ENCODE data around the gene NME9. TPM values are rescaled to one million over a fixed set of nuclear protein-coding genes. Genes with fewer than 3 reads are reported as not detected.
A peak's percentile ranks its signal among the peaks of the same experiment; 100 is the strongest.
"Not testable (repeated sequence)": the region's sequence is repeated elsewhere in the genome, so short reads cannot be mapped to it uniquely, and the experiment has no call there.

Gene NME9, protein sequence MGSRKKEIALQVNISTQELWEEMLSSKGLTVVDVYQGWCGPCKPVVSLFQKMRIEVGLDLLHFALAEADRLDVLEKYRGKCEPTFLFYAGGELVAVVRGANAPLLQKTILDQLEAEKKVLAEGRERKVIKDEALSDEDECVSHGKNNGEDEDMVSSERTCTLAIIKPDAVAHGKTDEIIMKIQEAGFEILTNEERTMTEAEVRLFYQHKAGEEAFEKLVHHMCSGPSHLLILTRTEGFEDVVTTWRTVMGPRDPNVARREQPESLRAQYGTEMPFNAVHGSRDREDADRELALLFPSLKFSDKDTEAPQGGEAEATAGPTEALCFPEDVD
- under 1 TPM in 2 of 4 donors, not detected in 2; 0.47 to 0.54 TPM for total RNA-seq

DNA sequence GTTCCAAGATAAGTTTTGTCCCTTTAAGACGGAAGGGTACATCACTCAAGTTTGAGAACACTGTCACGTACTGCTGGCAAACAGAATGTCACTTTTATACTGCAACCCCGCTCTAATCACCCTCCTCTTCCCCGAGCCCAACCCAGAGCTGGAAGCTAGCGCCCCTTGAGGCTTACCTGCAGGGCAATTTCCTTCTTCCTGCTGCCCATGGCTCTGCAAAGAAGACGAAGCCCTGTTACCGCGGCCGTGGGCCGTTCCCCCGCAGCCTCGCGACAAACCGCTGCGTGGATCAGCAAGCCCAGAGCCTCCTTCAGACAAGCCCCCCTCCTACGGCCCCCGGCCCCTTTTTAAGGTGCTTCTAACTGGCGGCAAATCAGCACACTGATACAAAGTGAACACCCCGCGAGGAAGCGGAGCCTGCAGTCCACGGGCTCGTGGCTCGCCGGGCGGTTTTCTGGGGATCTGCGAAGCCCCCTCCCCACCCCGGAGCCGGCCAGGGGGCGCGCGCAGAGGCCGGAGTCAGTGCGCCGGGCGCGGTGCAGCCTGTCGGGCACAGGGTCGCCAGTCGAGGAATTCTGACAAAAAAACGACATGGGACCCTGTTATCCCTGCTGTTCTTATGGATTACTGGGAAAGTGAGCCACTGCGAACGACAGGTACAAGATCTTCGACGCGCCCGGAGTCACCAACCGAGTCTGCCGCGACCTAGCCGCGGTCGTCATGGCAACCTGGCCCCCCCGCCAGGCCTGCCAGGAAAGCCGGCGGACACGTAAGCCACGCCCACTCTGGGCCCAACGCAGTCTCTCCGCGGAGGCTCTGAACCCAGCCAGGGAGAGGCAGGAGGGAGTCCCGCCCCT is at the start of gene NME9:
NME9 (minus strand) TSS at position 725 of the 857 bp plus-strand sequence; CDS start at position 209, 516 bp downstream.
- Histone ChIP-seq H3K36me3 (no peaks in the 10 kb centered on the region), H3K4me3 (peak within 1 kb of the TSS; percentile 46 to 57), H3K27ac (peak within 1 kb of the TSS in 3 of 4 donors; percentile 52 to 76 (median 53)), H3K9me3 (no peaks in the 10 kb centered on the region), H3K27me3 (no peaks in the 10 kb centered on the region), H3K4me1 (peaks cover 0 to 22% (median 5%) of the 10 kb centered on the region in 3 donors)
- peak; percentile 62 for TF ChIP-seq POLR2AphosphoS5 (IDR thresholded peaks at IDR 0.05)
- no peak for TF ChIP-seq POLR2A (IDR thresholded peaks at IDR 0.05)
- TF ChIP-seq EP300 (IDR thresholded peaks at IDR 0.05): no peak
- TF ChIP-seq, protein P1, sequence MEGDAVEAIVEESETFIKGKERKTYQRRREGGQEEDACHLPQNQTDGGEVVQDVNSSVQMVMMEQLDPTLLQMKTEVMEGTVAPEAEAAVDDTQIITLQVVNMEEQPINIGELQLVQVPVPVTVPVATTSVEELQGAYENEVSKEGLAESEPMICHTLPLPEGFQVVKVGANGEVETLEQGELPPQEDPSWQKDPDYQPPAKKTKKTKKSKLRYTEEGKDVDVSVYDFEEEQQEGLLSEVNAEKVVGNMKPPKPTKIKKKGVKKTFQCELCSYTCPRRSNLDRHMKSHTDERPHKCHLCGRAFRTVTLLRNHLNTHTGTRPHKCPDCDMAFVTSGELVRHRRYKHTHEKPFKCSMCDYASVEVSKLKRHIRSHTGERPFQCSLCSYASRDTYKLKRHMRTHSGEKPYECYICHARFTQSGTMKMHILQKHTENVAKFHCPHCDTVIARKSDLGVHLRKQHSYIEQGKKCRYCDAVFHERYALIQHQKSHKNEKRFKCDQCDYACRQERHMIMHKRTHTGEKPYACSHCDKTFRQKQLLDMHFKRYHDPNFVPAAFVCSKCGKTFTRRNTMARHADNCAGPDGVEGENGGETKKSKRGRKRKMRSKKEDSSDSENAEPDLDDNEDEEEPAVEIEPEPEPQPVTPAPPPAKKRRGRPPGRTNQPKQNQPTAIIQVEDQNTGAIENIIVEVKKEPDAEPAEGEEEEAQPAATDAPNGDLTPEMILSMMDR (IDR thresholded peaks at IDR 0.05): peak; percentile 31 to 64 (median 45)
- WGBS, 2 donors (ENCODE audit: low coverage in 1 of 2): 0% methylated on average over 3 to 4 of the region's 62 CpGs
- ATAC-seq: peak; percentile 94

DNA sequence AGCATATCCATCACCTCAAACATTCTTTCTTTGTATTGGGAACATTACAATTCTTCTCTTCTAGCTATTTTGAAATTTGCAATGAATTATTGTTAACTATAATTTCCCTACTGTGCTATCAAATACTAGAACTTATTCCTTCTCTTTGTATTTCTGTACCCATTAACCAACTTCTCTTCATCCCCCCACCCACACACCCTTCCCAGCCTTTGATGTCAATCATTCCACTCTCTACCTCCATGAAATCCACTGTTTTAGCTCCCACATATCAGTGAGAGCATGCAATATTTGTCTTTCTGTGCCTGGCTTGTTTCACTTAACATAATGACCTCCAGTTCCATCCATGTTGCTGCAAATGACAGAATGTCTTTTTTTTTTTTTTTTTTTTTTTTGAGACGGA is 49.3 kb upstream of the NME9 start:
- no peak overlapping the region for H3K4me3 ChIP-seq
- no peaks in the 10 kb centered on the region for H3K27me3 ChIP-seq
- no CpG with 5 or more reads among the region's 1 CpG for WGBS, 2 donors (ENCODE audit: low coverage in 1 of 2)
- H3K36me3 ChIP-seq: peaks cover 0 to 30% of the 10 kb centered on the region in 2 donors
- no peak for ATAC-seq
- no peak overlapping the region for H3K27ac ChIP-seq
- no peaks in the 10 kb centered on the region for H3K9me3 ChIP-seq
- peaks cover 16 to 52% (median 19%) of the 10 kb centered on the region in 3 donors for H3K4me1 ChIP-seq
- TF ChIP-seq POLR2AphosphoS5 (IDR thresholded peaks at IDR 0.05): no peak
- TF ChIP-seq, protein P1 (IDR thresholded peaks at IDR 0.05): no peak
- no peak for TF ChIP-seq POLR2A (IDR thresholded peaks at IDR 0.05)
- TF ChIP-seq EP300 (IDR thresholded peaks at IDR 0.05): no peak

DNA sequence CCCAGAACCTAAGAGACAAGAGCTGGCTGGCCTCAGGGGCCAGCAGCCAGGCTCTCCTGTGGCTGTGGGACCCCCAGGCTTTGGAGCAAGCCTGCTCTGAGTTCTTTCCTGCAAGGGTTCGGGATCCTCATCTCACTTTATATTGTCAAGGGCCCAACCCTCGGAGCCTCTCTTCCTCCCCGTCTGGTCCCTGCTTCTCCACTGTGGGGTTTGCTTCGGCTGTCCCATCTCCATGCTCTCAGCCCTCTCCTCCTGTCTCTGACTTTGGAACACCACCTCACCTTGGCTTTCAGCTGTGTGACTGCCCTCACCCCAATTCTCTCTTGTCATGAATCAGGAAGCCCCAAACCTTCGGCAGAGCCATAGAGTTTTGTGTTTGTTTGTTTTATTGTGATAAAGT is 48.7 kb upstream of the NME9 start:
- TF ChIP-seq POLR2AphosphoS5 (IDR thresholded peaks at IDR 0.05): no peak
- no peak for TF ChIP-seq EP300 (IDR thresholded peaks at IDR 0.05)
- no peak for TF ChIP-seq POLR2A (IDR thresholded peaks at IDR 0.05)
- TF ChIP-seq, protein P1 (IDR thresholded peaks at IDR 0.05): no peak
- 71 to 91% methylated on average over 1 to 5 of the region's 5 CpGs for WGBS, 2 donors (ENCODE audit: low coverage in 1 of 2)
- no peak for ATAC-seq
- Histone ChIP-seq H3K27ac (no peak overlapping the region), H3K4me3 (no peak overlapping the region), H3K36me3 (peaks cover 0 to 34% of the 10 kb centered on the region in 2 donors), H3K4me1 (peaks cover 16 to 49% (median 19%) of the 10 kb centered on the region in 3 donors), H3K27me3 (no peaks in the 10 kb centered on the region), H3K9me3 (no peaks in the 10 kb centered on the region)

DNA sequence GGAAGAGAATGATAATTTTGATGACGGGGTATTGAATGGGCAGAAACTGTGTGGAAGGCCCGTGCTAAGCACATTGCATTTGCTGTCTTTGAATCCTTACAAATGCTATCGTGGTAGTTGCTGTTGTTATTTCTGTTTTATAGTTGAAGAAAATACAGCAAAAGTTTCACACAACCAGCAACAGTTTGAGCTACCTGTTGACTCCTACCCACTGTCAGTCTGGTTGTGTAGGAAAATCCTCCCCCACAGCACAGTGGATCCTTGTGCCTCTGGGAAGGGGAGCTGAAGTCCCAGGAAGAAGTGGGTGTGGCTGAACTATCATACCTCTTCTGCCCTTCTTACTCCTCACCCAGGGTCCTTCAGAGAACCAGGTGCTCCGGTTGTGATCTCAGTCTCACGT is 48.2 kb upstream of the NME9 start:
- Histone ChIP-seq H3K4me3 (no peak overlapping the region), H3K9me3 (no peaks in the 10 kb centered on the region), H3K36me3 (peaks cover 0 to 39% of the 10 kb centered on the region in 2 donors), H3K27me3 (no peaks in the 10 kb centered on the region), H3K4me1 (peaks cover 16 to 44% (median 18%) of the 10 kb centered on the region in 3 donors), H3K27ac (no peak overlapping the region)
- 85% methylated on average over 5 of the region's 5 CpGs; no CpG with 5 or more reads in 1 of the 2 donors for WGBS, 2 donors (ENCODE audit: low coverage in 1 of 2)
- no peak for ATAC-seq
- TF ChIP-seq EP300 (IDR thresholded peaks at IDR 0.05) (no peak), POLR2A (IDR thresholded peaks at IDR 0.05) (no peak), POLR2AphosphoS5 (IDR thresholded peaks at IDR 0.05) (no peak)
- TF ChIP-seq, protein P1 (IDR thresholded peaks at IDR 0.05): no peak

DNA sequence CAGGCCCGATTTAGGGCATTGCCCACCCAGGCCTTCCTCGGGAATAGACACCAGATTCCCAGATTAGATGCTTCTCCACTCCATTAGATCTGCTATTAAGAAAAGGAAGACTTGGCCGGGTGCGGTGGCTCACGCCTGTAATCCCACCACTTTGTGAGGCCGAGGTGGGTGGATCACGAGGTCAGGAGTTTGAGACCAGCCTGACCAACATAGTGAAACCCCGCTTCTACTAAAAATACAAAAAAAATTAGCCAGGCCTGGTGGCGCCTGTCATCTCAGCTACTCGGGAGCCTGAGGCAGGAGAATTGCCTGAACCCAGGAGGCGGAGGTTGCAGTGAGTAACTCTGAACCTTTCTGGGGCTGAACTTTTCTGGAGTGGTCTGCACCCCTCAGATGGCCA is 47.6 kb upstream of the NME9 start:
- ATAC-seq, H3K9me3 ChIP-seq, H3K27me3 ChIP-seq, H3K4me3 ChIP-seq: not testable (repeated sequence)
- Histone ChIP-seq H3K36me3 (peaks cover 0 to 39% of the 10 kb centered on the region in 2 donors), H3K27ac (peak overlapping the region in 2 of 4 donors; percentile 2 to 19), H3K4me1 (peaks cover 12 to 38% (median 12%) of the 10 kb centered on the region in 3 donors)
- 93 to 95% methylated on average over 10 of the region's 11 CpGs for WGBS, 2 donors (ENCODE audit: low coverage in 1 of 2)
